Endodermal cell (in vitro differentiated cells): ENCODE data around the gene DNLZ. TPM values are rescaled to one million over a fixed set of nuclear protein-coding genes. Genes with fewer than 3 reads are reported as not detected.
A peak's percentile ranks its signal among the peaks of the same experiment; 100 is the strongest.

Experiments
- DNase-seq: peaks from one replicate; pipeline ENCODE4 v3.0.0-alpha.2; 2017
- H3K27ac ChIP-seq: 2 replicates; pipeline ENCODE4 v1.5.1; 2013; ENCODE audit warnings: mild to moderate bottlenecking, low read depth, low read length, moderate library complexity
- H3K27me3 ChIP-seq: 2 replicates; pipeline ENCODE4 v1.6.1; 2013; ENCODE audit warnings: mild to moderate bottlenecking, low read length, moderate library complexity; ENCODE audit not compliant: insufficient read depth, control insufficient read depth, poor library complexity, severe bottlenecking
- H3K36me3 ChIP-seq: 2 replicates; pipeline ENCODE4 v1.7.0; 2013; ENCODE audit warnings: mild to moderate bottlenecking, low read length, moderate library complexity; ENCODE audit not compliant: control insufficient read depth, insufficient read depth
- H3K4me1 ChIP-seq: one replicate; pipeline ENCODE4 v1.7.0; 2013; ENCODE audit warnings: low read length; ENCODE audit not compliant: control insufficient read depth, insufficient read depth
- H3K4me3 ChIP-seq: 2 replicates; pipeline ENCODE4 v1.5.1; 2013; ENCODE audit warnings: mild to moderate bottlenecking, low read length, moderate library complexity
- H3K9ac ChIP-seq: 2 replicates; pipeline ENCODE4 v1.6.1; 2013; ENCODE audit warnings: mild to moderate bottlenecking, low read length, moderate library complexity; ENCODE audit not compliant: poor library complexity, severe bottlenecking; ENCODE audit errors: extremely low read depth
- H3K9me3 ChIP-seq: 2 replicates; pipeline ENCODE4 v1.6.1; 2013; ENCODE audit warnings: mild to moderate bottlenecking, low read length, moderate library complexity; ENCODE audit not compliant: control insufficient read depth
- H3K27ac Mint-ChIP-seq: 2 replicates; pipeline ENCODE4 v1.8.0; 2020; ENCODE audit warnings: mixed read lengths
- H3K27me3 Mint-ChIP-seq: 2 replicates; pipeline ENCODE4 v1.8.0; 2021; ENCODE audit warnings: mild to moderate bottlenecking, mixed read lengths; ENCODE audit not compliant: insufficient read depth
- H3K36me3 Mint-ChIP-seq: 2 replicates; pipeline ENCODE4 v1.8.0; 2020; ENCODE audit warnings: low read depth, mixed read lengths
- H3K4me1 Mint-ChIP-seq: 2 replicates; pipeline ENCODE4 v1.8.0; 2020; ENCODE audit warnings: mixed read lengths
- H3K4me3 Mint-ChIP-seq: 2 replicates; pipeline ENCODE4 v1.8.0; 2020; ENCODE audit warnings: mild to moderate bottlenecking, moderate library complexity, mixed read lengths
- H3K9me3 Mint-ChIP-seq: 2 replicates; pipeline ENCODE4 v1.8.0; 2020; ENCODE audit warnings: mild to moderate bottlenecking, mixed read lengths
- CTCF ChIP-seq: fragments of 200-600 bp; sonication (generic); conservative IDR thresholded peaks from 2 replicates; pipeline ENCODE4 v1.5.0; 2021; ENCODE audit warnings: antibody characterized with exemption, mild to moderate bottlenecking
- WGBS, 2 experiments: methylation state at CpG; one replicate each; pipeline versions ENCODE4 v1.1.5 to v1.1.7; 2013; ENCODE audit warnings: missing lambda C conversion rate in 2 of 2, mixed read lengths in 1 of 2; ENCODE audit not compliant: insufficient coverage in 1 of 2, insufficient read length in 1 of 2; 5-methylcytosine and 5-hydroxymethylcytosine counted together
- total RNA-seq, 2 donors: library from RNA; stranded (reverse); fragmentation: NEBNext Ultra II Directional in 1 of 2; extraction: Animal tissue kit (Norgen Biotek cat#: 25700) in 1 of 2; gene quantifications; 2 replicates in 1 of 2; 3 replicates in 1 of 2; pipeline ENCODE4 v1.2.1, GENCODE V29; 2021

The DNLZ gene
- total RNA-seq, 2 donors from 2014 or later, result 12.6 to 20.1 TPM

GRCh38 chr9:136354592-136355085 is 8.9 kb downstream of the DNLZ start:
- Mint-ChIP-seq H3K27ac (no peak overlapping the region), H3K4me3 (no peak overlapping the region), H3K27me3 (no peaks in the 10 kb centered on the region), H3K9me3 (no peaks in the 10 kb centered on the region), H3K4me1 (no peaks in the 10 kb centered on the region), H3K36me3 (no peaks in the 10 kb centered on the region)
- TF ChIP-seq CTCF, result no peak
- Histone ChIP-seq H3K27ac (peak overlapping the region; percentile 38), H3K4me1 (no peaks in the 10 kb centered on the region), H3K27me3 (no peaks in the 10 kb centered on the region), H3K4me3 (no peak overlapping the region), H3K9ac (no peak overlapping the region), H3K9me3 (no peaks in the 10 kb centered on the region), H3K36me3 (no peaks in the 10 kb centered on the region)
- no peak for DNase-seq
- 90 to 97% methylated on average over 6 to 17 of the region's 17 CpGs for WGBS, 2 experiments

GRCh38 chr9:136353757-136354488 is 9.6 kb downstream of the DNLZ start:
- no peak overlapping the region for H3K9ac ChIP-seq
- Mint-ChIP-seq H3K27me3 (no peaks in the 10 kb centered on the region), H3K27ac (no peak overlapping the region), H3K36me3 (no peaks in the 10 kb centered on the region), H3K4me1 (no peaks in the 10 kb centered on the region), H3K9me3 (no peaks in the 10 kb centered on the region), H3K4me3 (no peak overlapping the region)
- no peak overlapping the region for H3K4me3 ChIP-seq
- no peaks in the 10 kb centered on the region for H3K9me3 ChIP-seq
- 91 to 94% methylated on average over 5 to 13 of the region's 13 CpGs for WGBS, 2 experiments
- no peak for TF ChIP-seq CTCF
- DNase-seq, result no peak
- peak overlapping the region; percentile 38 for H3K27ac ChIP-seq
- no peaks in the 10 kb centered on the region for H3K4me1 ChIP-seq
- H3K36me3 ChIP-seq, result no peaks in the 10 kb centered on the region
- H3K27me3 ChIP-seq, result no peaks in the 10 kb centered on the region

DNA sequence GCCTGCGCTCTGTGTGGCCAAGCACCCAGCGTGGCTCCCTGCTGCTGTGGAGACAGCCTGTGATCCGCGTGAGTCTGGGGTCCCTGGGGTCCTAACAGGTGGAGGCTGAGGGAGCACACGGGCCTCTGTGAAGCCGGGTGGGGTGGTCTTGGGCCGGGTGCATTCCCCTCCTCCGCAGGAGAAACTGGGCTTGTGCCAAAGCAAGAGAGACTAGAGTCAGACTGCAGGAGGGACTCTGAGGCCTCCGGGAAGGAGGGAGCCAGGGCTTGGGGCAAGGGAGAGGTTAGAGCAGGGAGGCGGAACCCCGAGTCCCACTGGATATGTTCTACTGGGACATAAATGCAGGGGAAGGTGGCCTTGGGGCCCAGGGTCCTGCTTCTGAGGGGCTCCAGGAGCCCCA is 10.5 kb downstream of the DNLZ start:
- no peak overlapping the region for H3K4me3 Mint-ChIP-seq
- no peaks in the 10 kb centered on the region for H3K9me3 Mint-ChIP-seq
- Histone ChIP-seq H3K27me3 (no peaks in the 10 kb centered on the region), H3K4me1 (no peaks in the 10 kb centered on the region), H3K4me3 (no peak overlapping the region), H3K27ac (no peak overlapping the region), H3K9ac (no peak overlapping the region), H3K9me3 (no peaks in the 10 kb centered on the region), H3K36me3 (no peaks in the 10 kb centered on the region)
- no peaks in the 10 kb centered on the region for H3K27me3 Mint-ChIP-seq
- 93 to 95% methylated on average over 10 to 11 of the region's 11 CpGs for WGBS, 2 experiments
- no peak for TF ChIP-seq CTCF
- no peaks in the 10 kb centered on the region for H3K4me1 Mint-ChIP-seq
- H3K36me3 Mint-ChIP-seq, result no peaks in the 10 kb centered on the region
- no peak overlapping the region for H3K27ac Mint-ChIP-seq
- no peak for DNase-seq
